ENCODE data around the gene LTB. TPM values are rescaled to one million over a fixed set of nuclear protein-coding genes. Genes with fewer than 3 reads are reported as not detected.

LTB gene
- total and polyA plus RNA-seq, 3 experiments from 2014 or later = 196 to 1,182 (median 206) TPM

GRCh38 chr6:31578184-31579118 is 3.8 kb downstream of the LTB start:
- POLR2A ChIA-PET = interaction anchor here (1.4 to 7.6 kb wide), 5 partner anchors 8 to 19 kb away, joined by 7 to 91 read pairs (median 9); partner anchors contain the start of gene NCR3
- Mint-ChIP-seq H3K9me3 (no peaks in the 10 kb centered on the region), H3K27me3 (peaks cover 0 to 1% of the 10 kb centered on the region in 2 donors), H3K4me3 (peak overlapping the region; percentile 98 to 100 (median 100)), H3K27ac (peak overlapping the region; percentile 73 to 99 (median 92)), H3K4me1 (peaks cover 78 to 89% (median 81%) of the 10 kb centered on the region in 3 donors), H3K36me3 (peaks cover 14 to 60% (median 16%) of the 10 kb centered on the region in 3 donors)
- H3K4me1 ChIP-seq (ENCODE audit: insufficient read depth, low read length) = peaks cover 77% of the 10 kb centered on the region
- no peak for DNase-seq
- CTCF ChIA-PET = interaction anchor here (1.7 to 19.7 kb wide), 3 partner anchors 14 to 84 kb away, joined by 6 to 692 read pairs (median 576); partner anchors contain the start of genes ATP6V1G2, DDX39B, LST1 and LTA
- no peaks in the 10 kb centered on the region for H3K9me3 ChIP-seq (ENCODE audit: low read length)
- no peak overlapping the region for H3K4me3 ChIP-seq (ENCODE audit: low read length)
- H3K27ac ChIP-seq (ENCODE audit: low read depth, low read length) = peak overlapping the region; percentile 13
- H3K36me3 ChIP-seq (ENCODE audit: insufficient read depth, low read length) = peaks cover 5% of the 10 kb centered on the region
- no peaks in the 10 kb centered on the region for H3K27me3 ChIP-seq (ENCODE audit: insufficient read depth, low read length, poor library complexity, severe bottlenecking)

- peaks cover 77% of the 10 kb centered on the region for H3K4me1 ChIP-seq (ENCODE audit: insufficient read depth, low read length)
- no peaks in the 10 kb centered on the region for H3K27me3 ChIP-seq (ENCODE audit: insufficient read depth, low read length, poor library complexity, severe bottlenecking)
- ChIA-PET POLR2A (interaction anchor here (0.6 to 7.6 kb wide), 11 partner anchors 9 to 325 kb away, joined by 3 to 42 read pairs (median 4); partner anchors contain the start of genes MPIG6B and NCR3), CTCF (interaction anchor here (1.7 to 19.7 kb wide), 3 partner anchors 15 to 83 kb away, joined by 6 to 692 read pairs (median 576); partner anchors contain the start of genes ATP6V1G2, DDX39B, LST1 and LTA)
- peaks cover 80 to 90% (median 83%) of the 10 kb centered on the region in 3 donors for H3K4me1 Mint-ChIP-seq
- peak overlapping the region; percentile 92 to 100 (median 100) for H3K27ac Mint-ChIP-seq
- peaks cover 0 to 1% of the 10 kb centered on the region in 2 donors for H3K27me3 Mint-ChIP-seq
- DNase-seq = no peak
- no peaks in the 10 kb centered on the region for H3K9me3 ChIP-seq (ENCODE audit: low read length)
- peak overlapping the region; percentile 98 to 100 (median 100) for H3K4me3 Mint-ChIP-seq
- H3K36me3 ChIP-seq (ENCODE audit: insufficient read depth, low read length) = peaks cover 5% of the 10 kb centered on the region
- peak overlapping the region; percentile 82 for H3K4me3 ChIP-seq (ENCODE audit: low read length)
- peaks cover 14 to 56% (median 16%) of the 10 kb centered on the region in 3 donors for H3K36me3 Mint-ChIP-seq
- peaks cover 0 to under 1% (median 0%) of the 10 kb centered on the region in 5 donors for H3K9me3 Mint-ChIP-seq
- peak overlapping the region; percentile 60 for H3K27ac ChIP-seq (ENCODE audit: low read depth, low read length)
These were observed 4.7 kb downstream of the LTB start for GRCh38 chr6:31577579-31577966.

GRCh38 chr6:31576897-31577578 is 5.2 kb downstream of the LTB start:
- H3K9me3 ChIP-seq (ENCODE audit: low read length) = no peaks in the 10 kb centered on the region
- CTCF ChIA-PET = interaction anchor here (0.8 to 19.7 kb wide), 4 partner anchors 15 to 253 kb away, joined by 6 to 692 read pairs (median 292); partner anchors contain the start of genes ATP6V1G2, DDX39B, LST1 and LTA
- Mint-ChIP-seq H3K27me3 (peaks cover 0 to 1% of the 10 kb centered on the region in 2 donors), H3K4me1 (peaks cover 82 to 90% (median 84%) of the 10 kb centered on the region in 3 donors), H3K4me3 (peak overlapping the region; percentile 98 to 100 (median 100)), H3K27ac (peak overlapping the region; percentile 92 to 100 (median 100)), H3K9me3 (peaks cover 0 to 2% (median 0%) of the 10 kb centered on the region in 5 donors), H3K36me3 (peaks cover 14 to 55% (median 16%) of the 10 kb centered on the region in 3 donors)
- H3K4me3 ChIP-seq (ENCODE audit: low read length) = peak overlapping the region; percentile 82
- H3K36me3 ChIP-seq (ENCODE audit: insufficient read depth, low read length) = peaks cover 5% of the 10 kb centered on the region
- H3K4me1 ChIP-seq (ENCODE audit: insufficient read depth, low read length) = peaks cover 76% of the 10 kb centered on the region
- H3K27me3 ChIP-seq (ENCODE audit: insufficient read depth, low read length, poor library complexity, severe bottlenecking) = no peaks in the 10 kb centered on the region
- DNase-seq = peak in 4 of 5 donors; percentile 45 to 69 (median 59)
- H3K27ac ChIP-seq (ENCODE audit: low read depth, low read length) = peak overlapping the region; percentile 60
- POLR2A ChIA-PET = interaction anchor here (0.6 to 7.6 kb wide), 16 partner anchors 9 to 325 kb away, joined by 3 to 42 read pairs (median 4); partner anchors contain the start of genes LST1, MPIG6B and NCR3

GRCh38 chr6:31575952-31576685 is 6.1 kb downstream of the LTB start:
- ChIA-PET CTCF (interaction anchor here (0.8 to 19.7 kb wide), 3 partner anchors 16 to 254 kb away, joined by 7 to 692 read pairs (median 576); partner anchors contain the start of genes ATP6V1G2, DDX39B, LST1 and LTA), POLR2A (interaction anchor here (0.6 to 7.6 kb wide), 11 partner anchors 10 to 250 kb away, joined by 3 to 42 read pairs (median 5); partner anchors contain the start of gene LST1)
- peaks cover 0 to 1% of the 10 kb centered on the region in 2 donors for H3K27me3 Mint-ChIP-seq
- peaks cover 12 to 49% (median 13%) of the 10 kb centered on the region in 3 donors for H3K36me3 Mint-ChIP-seq
- H3K36me3 ChIP-seq (ENCODE audit: insufficient read depth, low read length) = peaks cover 5% of the 10 kb centered on the region
- H3K4me3 ChIP-seq (ENCODE audit: low read length) = peak overlapping the region; percentile 82
- H3K9me3 Mint-ChIP-seq = peaks cover 0 to 2% (median 0%) of the 10 kb centered on the region in 5 donors
- peak overlapping the region; percentile 60 for H3K27ac ChIP-seq (ENCODE audit: low read depth, low read length)
- peaks cover 85% of the 10 kb centered on the region for H3K4me1 ChIP-seq (ENCODE audit: insufficient read depth, low read length)
- no peak for DNase-seq
- peak overlapping the region; percentile 92 to 100 (median 100) for H3K27ac Mint-ChIP-seq
- peaks cover 87 to 95% (median 93%) of the 10 kb centered on the region in 3 donors for H3K4me1 Mint-ChIP-seq
- H3K27me3 ChIP-seq (ENCODE audit: insufficient read depth, low read length, poor library complexity, severe bottlenecking) = no peaks in the 10 kb centered on the region
- peak overlapping the region; percentile 98 to 100 (median 100) for H3K4me3 Mint-ChIP-seq
- no peaks in the 10 kb centered on the region for H3K9me3 ChIP-seq (ENCODE audit: low read length)

- Histone ChIP-seq H3K9me3 (ENCODE audit: low read length) (no peaks in the 10 kb centered on the region), H3K27me3 (ENCODE audit: insufficient read depth, low read length, poor library complexity, severe bottlenecking) (no peaks in the 10 kb centered on the region), H3K36me3 (ENCODE audit: insufficient read depth, low read length) (peaks cover 5% of the 10 kb centered on the region), H3K27ac (ENCODE audit: low read depth, low read length) (peak within 1 kb of the TSS; percentile 60), H3K4me3 (ENCODE audit: low read length) (peak within 1 kb of the TSS; percentile 82), H3K4me1 (ENCODE audit: insufficient read depth, low read length) (peaks cover 89% of the 10 kb centered on the region)
- Mint-ChIP-seq H3K4me1 (peaks cover 89 to 98% (median 98%) of the 10 kb centered on the region in 3 donors), H3K27ac (peak within 1 kb of the TSS; percentile 92 to 100 (median 100)), H3K27me3 (peaks cover 0 to 1% of the 10 kb centered on the region in 2 donors), H3K9me3 (peaks cover 0 to 2% (median 0%) of the 10 kb centered on the region in 5 donors), H3K36me3 (peaks cover 9 to 42% (median 10%) of the 10 kb centered on the region in 3 donors), H3K4me3 (peak within 1 kb of the TSS; percentile 98 to 100 (median 100))
- peak in 4 of 5 donors; percentile 64 to 79 (median 72) for DNase-seq
- ChIA-PET CTCF (interaction anchor here (17.7 to 19.7 kb wide), 2 partner anchors 17 to 19 kb away, joined by 576 to 692 read pairs; partner anchors contain the start of genes ATP6V1G2, DDX39B, LST1 and LTA), POLR2A (interaction anchor here (0.6 to 2.2 kb wide), 7 partner anchors 12 to 34 kb away, joined by 3 to 13 read pairs (median 4); partner anchors contain the start of gene DDX39B)
These were observed 6.8 kb downstream of the LTB start, which contains the start of gene TNF for GRCh38 chr6:31575335-31575901. Gene TNF (plus strand): TSS chr6:31575565. CDS start chr6:31575742, 177 bp downstream.
